HG03571 (cell line): ENCODE data around the gene CCDC174.
"Not testable (repeated sequence)": the region's sequence is repeated elsewhere in the genome, so short reads cannot be mapped to it uniquely, and the experiment has no call there.

Experiments
- ATAC-seq: cut with Tn5 transposase; IDR thresholded peaks from one replicate; pipeline ENCODE4 v1.9.1; 2021; ENCODE audit not compliant: unreplicated experiment

Gene CCDC174

GRCh38 chr3:14650193-14650592 lies 1.4 kb upstream of the CCDC174 start:
- ATAC-seq, result no peak

- ATAC-seq, result not testable (repeated sequence)
Observed at GRCh38 chr3:14652360-14652907, 872 bp downstream of the CCDC174 start.

- no peak for ATAC-seq
Observed at GRCh38 chr3:14657579-14657978, 6.0 kb downstream of the CCDC174 start.

GRCh38 chr3:14658978-14659377 lies 7.4 kb downstream of the CCDC174 start:
- ATAC-seq, result no peak

- ATAC-seq, result no peak
Observed at GRCh38 chr3:14660942-14661341, 9.4 kb downstream of the CCDC174 start.

GRCh38 chr3:14663396-14664135 lies 12.0 kb downstream of the CCDC174 start:
- no peak for ATAC-seq

DNA sequence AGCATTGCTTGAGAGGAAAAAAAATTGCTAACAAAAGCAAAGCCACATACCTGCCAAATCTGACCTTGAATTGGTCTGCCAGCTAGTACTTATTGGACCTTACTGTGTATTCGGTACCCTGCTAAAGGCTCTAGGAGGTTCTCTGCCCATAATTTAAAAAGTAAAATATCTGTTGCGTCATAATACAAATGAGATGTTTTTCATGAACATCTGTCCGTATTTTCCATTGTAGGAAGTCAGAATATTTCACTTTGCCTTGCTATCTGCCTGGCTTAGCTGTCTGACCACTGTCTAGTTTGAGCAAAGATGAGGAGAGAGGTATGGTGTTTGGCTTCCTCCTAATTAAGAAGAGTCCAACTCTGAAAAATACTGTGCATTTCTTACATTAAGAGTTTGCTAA lies 12.6 kb downstream of the CCDC174 start:
- ATAC-seq, result no peak

DNA sequence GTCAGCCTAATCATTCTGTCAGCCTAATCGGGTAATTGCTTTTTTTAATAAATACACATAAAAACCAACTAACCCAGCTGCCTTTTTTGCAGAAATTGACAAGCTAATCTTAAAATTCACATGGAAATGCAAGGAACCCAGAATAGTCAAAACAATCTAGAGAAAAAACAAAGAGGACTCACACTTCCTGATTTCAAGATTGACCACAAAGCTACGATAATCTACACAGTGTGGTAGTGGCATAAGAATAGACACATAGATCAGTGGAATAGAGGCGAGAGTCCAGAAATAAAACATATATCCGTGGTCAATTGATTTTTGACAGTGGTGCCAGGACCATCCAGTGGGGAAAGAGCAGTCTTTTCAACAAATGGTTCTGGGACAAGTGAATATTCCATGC lies 21.0 kb downstream of the CCDC174 start:
- ATAC-seq, result no peak

DNA sequence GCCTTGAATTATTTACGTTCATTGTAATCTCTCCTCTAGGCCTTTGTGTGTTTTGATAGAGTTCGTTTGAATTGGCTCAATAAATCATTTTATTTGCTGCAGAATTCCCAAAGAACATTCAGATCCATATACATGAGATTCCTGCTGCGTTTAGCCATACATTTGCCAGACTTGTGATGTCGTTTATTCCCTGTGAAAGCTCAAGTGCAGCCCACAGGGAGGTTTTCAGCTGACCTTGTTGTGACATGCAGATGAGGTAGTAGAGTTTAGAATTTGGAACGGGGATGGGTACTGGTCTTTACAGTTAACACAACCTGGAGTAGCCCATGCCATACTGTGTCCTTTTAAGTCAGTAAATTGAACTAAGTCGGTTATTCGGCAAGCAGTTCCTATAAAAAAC lies 23.3 kb downstream of the CCDC174 start, which contains the start of gene C3orf20:
TSS of gene C3orf20 (plus strand) at position 301 of the 400 bp plus-strand sequence. CDS start 7,573 bp downstream, outside the sequence.
- no peak for ATAC-seq

GRCh38 chr3:14676881-14677280 lies 25.3 kb downstream of the CCDC174 start:
- no peak for ATAC-seq

- ATAC-seq, result no peak
Observed at GRCh38 chr3:14678015-14678503, 26.5 kb downstream of the CCDC174 start.

DNA sequence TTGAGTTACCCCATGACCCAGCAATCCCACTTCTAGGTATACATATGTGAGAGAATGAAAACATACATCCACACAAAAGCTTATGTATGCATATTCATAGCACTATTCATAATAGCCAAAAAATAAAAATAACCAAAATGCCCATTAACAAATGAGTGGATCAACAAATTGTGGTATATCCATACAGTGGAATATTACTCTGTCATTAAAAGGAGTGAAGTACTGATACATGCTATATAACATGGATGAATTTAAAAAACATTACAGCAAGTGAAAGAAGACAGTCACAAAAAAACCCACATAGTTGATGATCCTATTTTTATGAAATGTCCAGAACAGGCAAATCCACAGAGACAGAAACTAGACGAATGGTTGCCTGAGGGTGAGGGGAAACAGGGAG lies 28.6 kb downstream of the CCDC174 start:
- no peak for ATAC-seq

DNA sequence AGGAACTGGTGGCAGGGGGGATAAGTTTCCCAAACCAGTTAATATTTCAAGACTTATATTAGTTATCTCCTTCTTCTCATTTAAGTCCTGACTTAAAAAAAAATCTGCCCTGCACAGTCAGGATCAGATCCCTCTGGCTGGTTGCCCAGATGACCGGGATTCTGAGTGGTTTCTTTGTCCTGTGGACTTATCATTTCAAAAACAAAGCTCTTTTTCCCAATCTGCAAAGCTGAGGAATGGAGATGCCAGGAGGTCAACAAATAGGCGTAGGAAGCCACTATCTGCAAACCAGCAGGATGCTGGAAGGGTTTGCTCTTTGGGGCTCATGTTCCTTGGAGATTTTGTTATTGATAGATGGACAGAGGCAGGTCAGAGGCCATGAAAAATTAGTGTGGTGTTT lies 29.2 kb downstream of the CCDC174 start:
- ATAC-seq, result no peak

DNA sequence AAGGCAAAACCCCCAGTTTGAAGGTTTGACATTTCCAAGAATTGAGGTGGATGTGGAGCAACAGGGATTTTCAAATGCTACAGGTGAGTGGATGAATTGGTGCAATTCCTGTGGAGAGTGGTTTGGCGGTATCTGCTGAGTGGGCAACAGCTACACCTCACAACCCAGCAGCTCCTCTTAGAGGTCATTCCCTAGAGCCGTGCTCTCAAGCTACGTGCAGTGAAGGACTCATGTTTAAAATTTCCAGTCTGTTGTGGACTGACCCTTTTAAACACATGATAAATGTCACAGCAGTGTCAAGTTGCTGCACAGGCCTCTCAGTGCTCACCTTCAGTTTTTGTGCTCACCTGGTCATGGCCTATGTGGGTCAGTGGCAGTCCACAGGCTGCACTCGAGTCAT lies 32.9 kb downstream of the CCDC174 start:
- ATAC-seq, result no peak

DNA sequence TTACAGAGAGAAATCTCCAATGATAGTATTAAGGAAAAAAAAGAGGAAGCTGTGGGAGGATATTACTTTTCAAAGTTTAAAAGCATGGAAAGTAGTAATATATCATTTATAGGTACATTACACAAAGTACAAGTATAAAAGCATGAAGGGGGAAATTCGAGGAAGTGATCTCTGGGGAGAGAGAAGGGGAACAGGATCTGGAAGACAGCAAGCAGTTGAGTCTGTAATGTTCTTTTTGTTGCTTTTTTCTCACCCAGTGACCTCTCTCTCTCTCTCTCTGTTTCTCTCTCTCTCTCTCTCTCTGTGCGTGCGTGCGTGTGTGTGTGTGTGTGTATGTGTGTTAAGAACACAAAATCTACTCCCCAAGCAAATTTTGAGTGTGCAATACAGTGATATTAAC lies 33.6 kb downstream of the CCDC174 start:
- no peak for ATAC-seq

DNA sequence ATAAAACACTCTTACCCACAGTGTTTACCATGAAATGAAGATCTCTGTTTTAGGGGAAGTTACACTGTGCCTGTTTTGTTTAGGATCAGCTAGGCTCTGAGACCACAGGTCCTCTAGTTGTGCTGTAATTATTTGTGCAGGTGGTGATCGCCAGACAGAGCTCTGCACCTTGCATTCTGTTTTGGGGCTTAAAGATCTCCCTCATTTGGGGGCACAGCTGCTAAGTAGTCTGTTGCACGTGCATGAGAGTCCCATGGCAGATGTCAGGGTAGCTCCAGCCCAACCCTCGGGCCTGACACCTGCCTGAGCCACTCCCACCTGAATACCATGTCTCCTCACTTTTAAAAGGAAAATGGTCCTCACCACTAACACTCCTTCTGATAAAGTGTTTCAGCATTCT lies 35.8 kb downstream of the CCDC174 start:
- ATAC-seq, result no peak

DNA sequence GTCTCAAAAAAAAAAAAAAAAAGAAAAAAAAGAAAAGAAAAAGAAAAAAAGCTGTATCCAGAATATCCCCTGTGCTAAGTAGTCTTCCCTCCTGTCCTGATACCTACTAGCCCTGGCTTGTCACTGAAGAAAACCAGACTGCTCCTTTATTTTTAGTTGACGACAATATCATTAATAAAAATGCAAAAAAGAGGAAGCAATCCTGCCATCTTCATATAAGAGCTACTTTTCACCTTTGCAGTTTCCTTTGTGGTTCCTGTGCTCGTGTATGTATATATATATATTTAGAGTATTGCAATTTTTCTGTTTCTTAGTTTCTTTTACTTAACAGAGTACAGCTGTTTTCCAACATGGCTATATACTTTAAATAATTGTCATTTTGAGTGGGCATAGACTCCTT lies 37.0 kb downstream of the CCDC174 start:
- no peak for ATAC-seq

DNA sequence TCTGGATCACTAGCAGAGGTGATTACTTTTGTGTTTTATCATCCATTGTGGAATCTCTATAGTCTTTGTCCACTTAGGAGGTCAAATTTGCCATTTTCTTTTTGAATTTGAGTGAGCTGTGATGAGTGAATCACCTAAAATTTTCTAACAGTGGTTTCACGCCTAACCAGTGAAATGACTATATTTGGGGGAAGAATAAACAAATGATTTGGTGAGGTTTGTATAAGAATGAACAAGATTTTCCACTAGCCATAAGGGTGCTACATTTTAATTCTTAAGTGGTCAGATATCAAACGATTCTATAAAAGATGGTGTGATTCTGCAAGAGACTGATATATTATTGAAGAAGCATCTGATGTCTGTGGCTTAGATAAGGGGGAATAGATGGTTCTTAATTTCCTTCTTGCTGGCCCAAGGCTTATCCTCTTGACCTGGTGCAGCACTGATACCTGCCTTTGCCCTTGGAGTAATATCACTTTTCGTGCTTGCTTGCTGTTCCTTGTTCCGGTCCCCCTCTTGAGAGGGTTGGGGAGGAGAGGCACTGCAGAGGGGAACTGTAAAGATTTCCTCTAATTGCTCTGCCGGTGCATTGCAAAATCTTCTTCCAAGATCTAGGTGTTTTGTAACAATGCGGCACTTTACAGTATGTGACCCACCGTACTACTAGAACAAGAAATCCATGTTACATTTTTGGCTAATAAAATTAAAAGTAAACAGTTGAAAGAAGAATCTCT lies 37.9 kb downstream of the CCDC174 start:
- no peak for ATAC-seq

- ATAC-seq, result peak; percentile 39
Observed at GRCh38 chr3:14691239-14691638, 39.7 kb downstream of the CCDC174 start.

DNA sequence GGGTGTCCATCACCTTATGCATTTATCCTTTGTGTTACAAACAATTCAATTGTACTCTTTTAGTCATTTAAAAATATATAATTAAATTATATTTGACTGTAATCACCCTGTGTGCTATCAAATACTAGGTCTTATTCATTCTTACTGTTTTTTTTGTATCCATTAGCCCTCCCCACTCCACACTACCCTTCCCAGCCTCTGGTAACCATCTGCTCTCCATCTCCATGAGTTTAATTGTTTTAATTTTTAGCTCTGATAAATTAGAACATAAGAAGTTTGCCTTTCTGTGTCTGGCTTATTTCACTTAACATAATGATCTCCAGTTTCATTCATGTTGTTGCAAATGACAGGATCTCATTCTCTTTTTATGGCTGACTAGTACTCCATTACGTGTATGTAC lies 40.2 kb downstream of the CCDC174 start:
- ATAC-seq, result no peak

- no peak for ATAC-seq
Observed at GRCh38 chr3:14698601-14699244, 47.2 kb downstream of the CCDC174 start.
